Caki2 (cell line): ENCODE measurements around the gene CROCC2. TPM values are rescaled to one million over a fixed set of nuclear protein-coding genes. Genes with fewer than 3 reads are reported as not detected.

Source experiments
- DNase-seq: peaks from one replicate; pipeline ENCODE4 v3.0.0-alpha.2; 2015; ENCODE audit warnings: low read depth
- in situ Hi-C: cut with HindIII; loops from 2 replicates; pipeline ENCODE4 v1.10.0; 2016; ENCODE audit warnings: low sequenced_read_pairs, low pct_unique_long_range_greater_than_20kb, mixed read lengths
- total RNA-seq: library from RNA; depleted of rRNA; stranded (reverse); fragments of >200 nt; shearing (Covaris generic); gene quantifications from 2 replicates; pipeline ENCODE4 v1.2.3, GENCODE V29; 2014; ENCODE audit warnings: low replicate concordance

CROCC2 gene
- total RNA-seq, 1 experiment from 2014 or later = not detected

GRCh38 chr2:240899468-240899865, 6.7 kb upstream of the CROCC2 start:
- no peak for DNase-seq
- in situ Hi-C loops = no loop called here

- DNase-seq = no peak
- in situ Hi-C loops = no loop called here
Measured at GRCh38 chr2:240900141-240900860, 5.8 kb upstream of the CROCC2 start.

- in situ Hi-C loops = no loop called here
Measured at GRCh38 chr2:240901986-240902614, 4.0 kb upstream of the CROCC2 start.

GRCh38 chr2:240902615-240903041, 3.5 kb upstream of the CROCC2 start:
- no peak for DNase-seq
- in situ Hi-C loops = no loop called here

More at GRCh38 chr2:240901986-240902614, 4.0 kb upstream of the CROCC2 start:
- no peak for DNase-seq

- no peak for DNase-seq
- in situ Hi-C loops = no loop called here
Measured at GRCh38 chr2:240903191-240904060, 2.7 kb upstream of the CROCC2 start.

- in situ Hi-C loops = no loop called here
- no peak for DNase-seq
Measured at GRCh38 chr2:240904216-240905175, 1.6 kb upstream of the CROCC2 start.

- no peak for DNase-seq
- in situ Hi-C loops = no loop called here
Measured at GRCh38 chr2:240905176-240905781, 857 bp upstream of the CROCC2 start.

GRCh38 chr2:240906911-240907590, 915 bp downstream of the CROCC2 start:
- in situ Hi-C loops = no loop called here
- no peak for DNase-seq

GRCh38 chr2:240909216-240909974, 3.3 kb downstream of the CROCC2 start:
- DNase-seq = no peak
- in situ Hi-C loops = no loop called here

- no peak for DNase-seq
Measured at GRCh38 chr2:240911641-240912265, 5.6 kb downstream of the CROCC2 start.

GRCh38 chr2:240912878-240913809, 7.0 kb downstream of the CROCC2 start:
- no peak for DNase-seq
- in situ Hi-C loops = no loop called here

More at GRCh38 chr2:240911641-240912265, 5.6 kb downstream of the CROCC2 start:
- in situ Hi-C loops = no loop called here

GRCh38 chr2:240913810-240914644, 7.9 kb downstream of the CROCC2 start:
- in situ Hi-C loops = no loop called here
- no peak for DNase-seq

GRCh38 chr2:240914645-240915525, 8.7 kb downstream of the CROCC2 start:
- no peak for DNase-seq
- in situ Hi-C loops = no loop called here
